Endodermal cell (in vitro differentiated cells): ENCODE data around the gene VSTM2B. TPM values are rescaled to one million over a fixed set of nuclear protein-coding genes. Genes with fewer than 3 reads are reported as not detected.

Experiments
- DNase-seq: peaks from one replicate; pipeline ENCODE4 v3.0.0-alpha.2; 2017
- H3K27ac ChIP-seq: 2 replicates; pipeline ENCODE4 v1.5.1; 2013; ENCODE audit warnings: mild to moderate bottlenecking, low read depth, low read length, moderate library complexity
- H3K27me3 ChIP-seq: 2 replicates; pipeline ENCODE4 v1.6.1; 2013; ENCODE audit warnings: mild to moderate bottlenecking, low read length, moderate library complexity; ENCODE audit not compliant: insufficient read depth, control insufficient read depth, poor library complexity, severe bottlenecking
- H3K36me3 ChIP-seq: 2 replicates; pipeline ENCODE4 v1.7.0; 2013; ENCODE audit warnings: mild to moderate bottlenecking, low read length, moderate library complexity; ENCODE audit not compliant: control insufficient read depth, insufficient read depth
- H3K4me1 ChIP-seq: one replicate; pipeline ENCODE4 v1.7.0; 2013; ENCODE audit warnings: low read length; ENCODE audit not compliant: control insufficient read depth, insufficient read depth
- H3K4me3 ChIP-seq: 2 replicates; pipeline ENCODE4 v1.5.1; 2013; ENCODE audit warnings: mild to moderate bottlenecking, low read length, moderate library complexity
- H3K9ac ChIP-seq: 2 replicates; pipeline ENCODE4 v1.6.1; 2013; ENCODE audit warnings: mild to moderate bottlenecking, low read length, moderate library complexity; ENCODE audit not compliant: poor library complexity, severe bottlenecking; ENCODE audit errors: extremely low read depth
- H3K9me3 ChIP-seq: 2 replicates; pipeline ENCODE4 v1.6.1; 2013; ENCODE audit warnings: mild to moderate bottlenecking, low read length, moderate library complexity; ENCODE audit not compliant: control insufficient read depth
- H3K27ac Mint-ChIP-seq: 2 replicates; pipeline ENCODE4 v1.8.0; 2020; ENCODE audit warnings: mixed read lengths
- H3K27me3 Mint-ChIP-seq: 2 replicates; pipeline ENCODE4 v1.8.0; 2021; ENCODE audit warnings: mild to moderate bottlenecking, mixed read lengths; ENCODE audit not compliant: insufficient read depth
- H3K36me3 Mint-ChIP-seq: 2 replicates; pipeline ENCODE4 v1.8.0; 2020; ENCODE audit warnings: low read depth, mixed read lengths
- H3K4me1 Mint-ChIP-seq: 2 replicates; pipeline ENCODE4 v1.8.0; 2020; ENCODE audit warnings: mixed read lengths
- H3K4me3 Mint-ChIP-seq: 2 replicates; pipeline ENCODE4 v1.8.0; 2020; ENCODE audit warnings: mild to moderate bottlenecking, moderate library complexity, mixed read lengths
- H3K9me3 Mint-ChIP-seq: 2 replicates; pipeline ENCODE4 v1.8.0; 2020; ENCODE audit warnings: mild to moderate bottlenecking, mixed read lengths
- CTCF ChIP-seq: fragments of 200-600 bp; sonication (generic); conservative IDR thresholded peaks from 2 replicates; pipeline ENCODE4 v1.5.0; 2021; ENCODE audit warnings: antibody characterized with exemption, mild to moderate bottlenecking
- WGBS, 2 experiments: methylation state at CpG; one replicate each; pipeline versions ENCODE4 v1.1.5 to v1.1.7; 2013; ENCODE audit warnings: missing lambda C conversion rate in 2 of 2, mixed read lengths in 1 of 2; ENCODE audit not compliant: insufficient coverage in 1 of 2, insufficient read length in 1 of 2; 5-methylcytosine and 5-hydroxymethylcytosine counted together
- total RNA-seq, 2 donors: library from RNA; stranded (reverse); fragmentation: NEBNext Ultra II Directional in 1 of 2; extraction: Animal tissue kit (Norgen Biotek cat#: 25700) in 1 of 2; gene quantifications; 2 replicates in 1 of 2; 3 replicates in 1 of 2; pipeline ENCODE4 v1.2.1, GENCODE V29; 2021

Gene VSTM2B
- total RNA-seq, 2 donors from 2014 or later: 0.18 TPM; not detected in 1

- H3K27me3 Mint-ChIP-seq: peaks cover 26% of the 10 kb centered on the region
- no peak overlapping the region for H3K9ac ChIP-seq
- H3K27ac ChIP-seq: no peak overlapping the region
- H3K4me3 Mint-ChIP-seq: no peak overlapping the region
- DNase-seq: no peak
- H3K4me1 Mint-ChIP-seq: peaks cover 7% of the 10 kb centered on the region
- H3K27me3 ChIP-seq: no peaks in the 10 kb centered on the region
- no peak overlapping the region for H3K4me3 ChIP-seq
- no peak overlapping the region for H3K27ac Mint-ChIP-seq
- no peaks in the 10 kb centered on the region for H3K36me3 Mint-ChIP-seq
- no peaks in the 10 kb centered on the region for H3K4me1 ChIP-seq
- no peaks in the 10 kb centered on the region for H3K9me3 ChIP-seq
- H3K9me3 Mint-ChIP-seq: no peaks in the 10 kb centered on the region
- 89 to 100% methylated on average over 3 of the region's 3 CpGs for WGBS, 2 experiments
- TF ChIP-seq CTCF: no peak
- no peaks in the 10 kb centered on the region for H3K36me3 ChIP-seq
Observed at GRCh38 chr19:29566496-29567054, 40.8 kb downstream of the VSTM2B start.

DNA sequence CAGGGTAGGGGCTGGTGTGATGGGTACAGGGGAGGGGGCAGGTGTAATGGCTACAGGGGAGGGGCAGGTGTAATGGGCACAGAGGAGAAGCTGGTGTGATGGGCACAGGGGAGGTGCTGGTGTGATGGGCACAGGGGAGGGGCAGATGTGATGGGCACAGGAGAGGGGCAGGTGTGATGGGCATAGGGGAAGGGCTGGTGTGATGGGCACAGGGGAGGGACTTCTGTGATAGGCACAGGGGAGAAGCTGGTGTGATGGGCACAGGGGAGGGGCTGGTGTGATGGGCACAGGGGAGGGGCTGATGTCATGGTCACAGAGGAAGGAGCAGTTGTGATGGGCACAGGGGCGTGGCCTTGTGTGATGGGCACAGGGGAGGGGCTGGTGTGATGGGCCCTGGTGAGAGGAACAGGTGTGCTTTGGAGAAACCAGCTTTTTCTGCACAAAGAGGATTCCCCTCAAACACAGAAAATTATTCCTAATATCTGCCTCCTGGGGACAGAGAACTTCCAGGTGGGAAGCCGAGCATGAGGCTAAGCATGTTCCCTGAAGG, 41.6 kb downstream of the VSTM2B start:
- H3K27me3 ChIP-seq: no peaks in the 10 kb centered on the region
- no peaks in the 10 kb centered on the region for H3K4me1 ChIP-seq
- Mint-ChIP-seq H3K36me3 (no peaks in the 10 kb centered on the region), H3K4me3 (no peak overlapping the region), H3K4me1 (peaks cover 7% of the 10 kb centered on the region), H3K9me3 (no peaks in the 10 kb centered on the region), H3K27me3 (peaks cover 29% of the 10 kb centered on the region), H3K27ac (no peak overlapping the region)
- no peak for DNase-seq
- 92 to 100% methylated on average over 1 to 2 of the region's 2 CpGs for WGBS, 2 experiments
- H3K9ac ChIP-seq: no peak overlapping the region
- no peak for TF ChIP-seq CTCF
- no peaks in the 10 kb centered on the region for H3K36me3 ChIP-seq
- no peaks in the 10 kb centered on the region for H3K9me3 ChIP-seq
- no peak overlapping the region for H3K27ac ChIP-seq
- no peak overlapping the region for H3K4me3 ChIP-seq

GRCh38 chr19:29568036-29569025, 42.5 kb downstream of the VSTM2B start:
- H3K9ac ChIP-seq: no peak overlapping the region
- Mint-ChIP-seq H3K27ac (no peak overlapping the region), H3K27me3 (peaks cover 29% of the 10 kb centered on the region), H3K9me3 (no peaks in the 10 kb centered on the region), H3K4me1 (peaks cover 7% of the 10 kb centered on the region), H3K36me3 (no peaks in the 10 kb centered on the region), H3K4me3 (no peak overlapping the region)
- H3K4me3 ChIP-seq: no peak overlapping the region
- no peak for DNase-seq
- no peaks in the 10 kb centered on the region for H3K27me3 ChIP-seq
- 81% methylated on average over 13 to 22 of the region's 22 CpGs for whole genome bisulfite sequencing, 2 experiments
- H3K36me3 ChIP-seq: no peaks in the 10 kb centered on the region
- H3K9me3 ChIP-seq: no peaks in the 10 kb centered on the region
- no peak for TF ChIP-seq CTCF
- H3K4me1 ChIP-seq: no peaks in the 10 kb centered on the region
- H3K27ac ChIP-seq: no peak overlapping the region
